GM23338 (cell line): ENCODE data around the gene SCFD2. TPM values are rescaled to one million over a fixed set of nuclear protein-coding genes. Genes with fewer than 3 reads are reported as not detected.

Source experiments
- ATAC-seq: fragments of 200-7000 bp; cut with Tn5 transposase; 3 replicates; pipeline ENCODE4 v1.9.1; 2020
- DNase-seq: peaks from one replicate; pipeline ENCODE4 v3.0.0-alpha.2; 2015; ENCODE audit warnings: low spot score
- H2AFZ ChIP-seq: fragments of 200-600 bp; sonication (generic); 2 replicates; pipeline ENCODE4 v1.8.0; 2016; ENCODE audit warnings: antibody characterized with exemption, mild to moderate bottlenecking, moderate library complexity
- H3F3A ChIP-seq: fragments of 200-600 bp; sonication (generic); replicated peaks from 2 replicates; pipeline ENCODE4 v1.8.0; 2017; ENCODE audit warnings: antibody characterized with exemption, mixed run types, low read depth
- H3K27ac ChIP-seq: fragments of 200-600 bp; sonication (generic); 2 replicates; pipeline ENCODE4 v1.6.1; 2016; ENCODE audit warnings: low read depth
- H3K27me3 ChIP-seq: fragments of 200-600 bp; sonication (generic); 2 replicates; pipeline ENCODE4 v1.8.0; 2016; ENCODE audit warnings: mild to moderate bottlenecking, mixed run types, moderate library complexity; ENCODE audit not compliant: insufficient read depth
- H3K36me3 ChIP-seq: fragments of 200-600 bp; sonication (generic); 2 replicates; pipeline ENCODE4 v1.8.0; 2016; ENCODE audit warnings: mild to moderate bottlenecking; ENCODE audit not compliant: insufficient read depth
- H3K4me1 ChIP-seq: fragments of 200-600 bp; sonication (generic); 2 replicates; pipeline ENCODE4 v1.8.0; 2016; ENCODE audit warnings: mild to moderate bottlenecking, moderate library complexity; ENCODE audit not compliant: insufficient read depth
- H3K4me2 ChIP-seq: fragments of 200-600 bp; sonication (generic); 2 replicates; pipeline ENCODE4 v1.7.1; 2017; ENCODE audit warnings: mixed run types
- H3K4me3 ChIP-seq: fragments of 200-600 bp; sonication (generic); 2 replicates; pipeline ENCODE4 v1.6.1; 2016; ENCODE audit warnings: mixed run types
- H3K79me2 ChIP-seq: fragments of 200-600 bp; sonication (generic); replicated peaks from 2 replicates; pipeline ENCODE4 v1.8.0; 2017; ENCODE audit warnings: mild to moderate bottlenecking; ENCODE audit not compliant: insufficient read depth
- H3K9me2 ChIP-seq: fragments of 200-600 bp; sonication (generic); 2 replicates; pipeline ENCODE4 v1.8.0; 2017; ENCODE audit not compliant: insufficient read depth
- H4K20me1 ChIP-seq: fragments of 200-600 bp; sonication (generic); replicated peaks from 2 replicates; pipeline ENCODE4 v1.8.0; 2017; ENCODE audit warnings: mild to moderate bottlenecking; ENCODE audit not compliant: insufficient read depth
- H3K27ac Mint-ChIP-seq: 2 replicates; pipeline ENCODE4 v1.8.0; 2020; ENCODE audit warnings: inconsistent platforms, mild to moderate bottlenecking, moderate library complexity, mixed read lengths
- H3K27me3 Mint-ChIP-seq: 3 replicates; pipeline ENCODE4 v1.8.0; 2022; ENCODE audit warnings: low read depth, mild to moderate bottlenecking, moderate library complexity, mixed read lengths, inconsistent platforms; ENCODE audit not compliant: insufficient read depth, poor library complexity
- H3K36me3 Mint-ChIP-seq: 3 replicates; pipeline ENCODE4 v1.8.0; 2021; ENCODE audit warnings: low read depth, mild to moderate bottlenecking, inconsistent platforms, moderate library complexity, mixed read lengths
- H3K4me1 Mint-ChIP-seq: 3 replicates; pipeline ENCODE4 v1.8.0; 2020; ENCODE audit warnings: mild to moderate bottlenecking, inconsistent platforms, mixed read lengths
- H3K4me3 Mint-ChIP-seq: 3 replicates; pipeline ENCODE4 v1.8.0; 2021; ENCODE audit warnings: moderate library complexity, mild to moderate bottlenecking, inconsistent platforms, mixed read lengths
- H3K9me3 Mint-ChIP-seq: 3 replicates; pipeline ENCODE4 v1.8.0; 2020; ENCODE audit warnings: moderate library complexity, mild to moderate bottlenecking, inconsistent platforms, mixed read lengths
- CREB1 ChIP-seq: fragments of 250-450 bp; sonication (Bioruptor Pico); IDR thresholded peaks from 2 replicates; pipeline ENCODE4 v1.5.0; 2020; ENCODE audit warnings: low read depth, mild to moderate bottlenecking, moderate library complexity
- EZH2 ChIP-seq: fragments of 200-600 bp; sonication (generic); IDR thresholded peaks from one replicate; pipeline ENCODE4 v1.8.0; 2017; ENCODE audit warnings: antibody characterized with exemption, mild to moderate bottlenecking, low read depth; ENCODE audit not compliant: unreplicated experiment
- EZH2phosphoT487 ChIP-seq: fragments of 200-600 bp; sonication (generic); IDR thresholded peaks from one replicate; pipeline ENCODE4 v1.8.1; 2018; ENCODE audit warnings: antibody characterized with exemption; ENCODE audit not compliant: unreplicated experiment
- JUNB ChIP-seq: IDR thresholded peaks from one replicate; pipeline ENCODE4 v1.6.1; 2016; ENCODE audit warnings: antibody characterized with exemption; ENCODE audit not compliant: unreplicated experiment
- NANOG ChIP-seq: IDR thresholded peaks from 2 replicates; pipeline ENCODE4 v1.6.1; 2016; ENCODE audit warnings: antibody characterized with exemption, borderline replicate concordance
- POLR2AphosphoS5 ChIP-seq: IDR thresholded peaks from 2 replicates; pipeline ENCODE4 v1.6.1; 2016; ENCODE audit warnings: antibody characterized with exemption, low read depth
- STAT1 ChIP-seq: IDR thresholded peaks from one replicate; pipeline ENCODE4 v1.6.1; 2016; ENCODE audit warnings: antibody characterized with exemption; ENCODE audit not compliant: unreplicated experiment
- ZNF114 ChIP-seq: fragments of 250-450 bp; sonication (Bioruptor Pico); IDR thresholded peaks from 2 replicates; pipeline ENCODE4 v1.5.0; 2020; ENCODE audit warnings: mild to moderate bottlenecking, moderate library complexity
- ZNF331 ChIP-seq: fragments of 250-450 bp; sonication (Bioruptor Pico); IDR thresholded peaks from 2 replicates; pipeline ENCODE4 v1.5.0; 2020; ENCODE audit warnings: low read depth, mild to moderate bottlenecking, moderate library complexity
- polyA plus RNA-seq: library from polyadenylated mRNA; unstranded; fragments of >200 nt; fragmentation: Nextera tagmentation; extraction: Ambion mirVana; gene quantifications from 2 replicates; pipeline ENCODE4 v1.2.1, GENCODE V29; 2016
- total RNA-seq: library from RNA; depleted of rRNA; stranded (reverse); fragments of >200 nt; shearing (Covaris generic); gene quantifications from 2 replicates; pipeline ENCODE4 v1.2.3, GENCODE V29; 2014
- TF ChIP-seq, protein P1 (sequence below): IDR thresholded peaks from 2 replicates; pipeline ENCODE4 v1.6.1; 2016; ENCODE audit warnings: antibody characterized with exemption
- TF ChIP-seq, protein P2 (sequence below), 2 experiments: fragments of 200-600 bp in 1 of 2; sonication (generic) in 1 of 2; conservative IDR thresholded peaks; 2 replicates each; pipeline versions ENCODE4 v1.5.1 to v1.6.1; 2016 to 2017; ENCODE audit warnings: antibody characterized with exemption in 2 of 2, low read depth in 2 of 2, mild to moderate bottlenecking in 2 of 2, moderate library complexity in 1 of 2
- TF ChIP-seq, protein P3 (sequence below): fragments of 250-450 bp; sonication (Bioruptor Pico); IDR thresholded peaks from 2 replicates; pipeline ENCODE4 v1.5.0; 2020; ENCODE audit warnings: mild to moderate bottlenecking, moderate library complexity
- TF ChIP-seq, protein P4 (sequence below): IDR thresholded peaks from one replicate; pipeline ENCODE4 v1.6.1; 2018; ENCODE audit warnings: antibody characterized with exemption; ENCODE audit not compliant: unreplicated experiment

Gene SCFD2
- total and polyA plus RNA-seq, 2 experiments from 2014 or later, result 5.7 to 17.5 TPM

DNA sequence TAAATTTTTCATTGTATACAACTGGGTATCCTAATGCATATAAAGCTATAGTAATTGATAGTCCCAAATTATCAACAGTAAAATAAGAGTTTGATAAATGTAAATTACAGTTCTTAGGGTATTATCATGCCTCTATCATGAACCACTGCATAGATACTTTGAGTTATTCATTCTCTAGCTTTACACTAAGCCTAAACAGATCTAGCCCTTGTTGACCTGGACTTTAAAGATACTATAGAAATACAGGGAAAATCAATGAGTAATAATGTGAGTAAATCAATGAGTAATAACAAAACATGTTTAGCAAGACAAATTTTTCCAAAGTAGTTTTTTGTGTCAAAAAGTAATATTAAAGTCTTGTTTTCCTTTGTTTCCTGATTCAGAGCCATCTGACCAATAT lies 228.4 kb downstream of the SCFD2 start:
- Histone ChIP-seq H3K9me2 (no peaks in the 10 kb centered on the region), H3K36me3 (no peaks in the 10 kb centered on the region), H3K4me1 (no peaks in the 10 kb centered on the region), H3F3A (no peaks in the 10 kb centered on the region), H3K79me2 (no peaks in the 10 kb centered on the region), H3K27me3 (no peaks in the 10 kb centered on the region), H2AFZ (no peak overlapping the region), H4K20me1 (no peaks in the 10 kb centered on the region), H3K4me3 (no peak overlapping the region), H3K4me2 (no peak overlapping the region), H3K27ac (no peak overlapping the region)
- TF ChIP-seq ZNF114 (CRISPR knock-in tag), result no peak
- TF ChIP-seq ZNF331 (CRISPR knock-in tag), result no peak
- TF ChIP-seq, protein P1, sequence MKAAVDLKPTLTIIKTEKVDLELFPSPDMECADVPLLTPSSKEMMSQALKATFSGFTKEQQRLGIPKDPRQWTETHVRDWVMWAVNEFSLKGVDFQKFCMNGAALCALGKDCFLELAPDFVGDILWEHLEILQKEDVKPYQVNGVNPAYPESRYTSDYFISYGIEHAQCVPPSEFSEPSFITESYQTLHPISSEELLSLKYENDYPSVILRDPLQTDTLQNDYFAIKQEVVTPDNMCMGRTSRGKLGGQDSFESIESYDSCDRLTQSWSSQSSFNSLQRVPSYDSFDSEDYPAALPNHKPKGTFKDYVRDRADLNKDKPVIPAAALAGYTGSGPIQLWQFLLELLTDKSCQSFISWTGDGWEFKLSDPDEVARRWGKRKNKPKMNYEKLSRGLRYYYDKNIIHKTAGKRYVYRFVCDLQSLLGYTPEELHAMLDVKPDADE, result no peak
- no peak for TF ChIP-seq EZH2
- TF ChIP-seq, protein P2, sequence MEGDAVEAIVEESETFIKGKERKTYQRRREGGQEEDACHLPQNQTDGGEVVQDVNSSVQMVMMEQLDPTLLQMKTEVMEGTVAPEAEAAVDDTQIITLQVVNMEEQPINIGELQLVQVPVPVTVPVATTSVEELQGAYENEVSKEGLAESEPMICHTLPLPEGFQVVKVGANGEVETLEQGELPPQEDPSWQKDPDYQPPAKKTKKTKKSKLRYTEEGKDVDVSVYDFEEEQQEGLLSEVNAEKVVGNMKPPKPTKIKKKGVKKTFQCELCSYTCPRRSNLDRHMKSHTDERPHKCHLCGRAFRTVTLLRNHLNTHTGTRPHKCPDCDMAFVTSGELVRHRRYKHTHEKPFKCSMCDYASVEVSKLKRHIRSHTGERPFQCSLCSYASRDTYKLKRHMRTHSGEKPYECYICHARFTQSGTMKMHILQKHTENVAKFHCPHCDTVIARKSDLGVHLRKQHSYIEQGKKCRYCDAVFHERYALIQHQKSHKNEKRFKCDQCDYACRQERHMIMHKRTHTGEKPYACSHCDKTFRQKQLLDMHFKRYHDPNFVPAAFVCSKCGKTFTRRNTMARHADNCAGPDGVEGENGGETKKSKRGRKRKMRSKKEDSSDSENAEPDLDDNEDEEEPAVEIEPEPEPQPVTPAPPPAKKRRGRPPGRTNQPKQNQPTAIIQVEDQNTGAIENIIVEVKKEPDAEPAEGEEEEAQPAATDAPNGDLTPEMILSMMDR (conservative IDR thresholded peaks at IDR 0.05; ENCODE audit: low read depth in 2 of 2), result no peak
- TF ChIP-seq POLR2AphosphoS5, result no peak
- TF ChIP-seq, protein P3, sequence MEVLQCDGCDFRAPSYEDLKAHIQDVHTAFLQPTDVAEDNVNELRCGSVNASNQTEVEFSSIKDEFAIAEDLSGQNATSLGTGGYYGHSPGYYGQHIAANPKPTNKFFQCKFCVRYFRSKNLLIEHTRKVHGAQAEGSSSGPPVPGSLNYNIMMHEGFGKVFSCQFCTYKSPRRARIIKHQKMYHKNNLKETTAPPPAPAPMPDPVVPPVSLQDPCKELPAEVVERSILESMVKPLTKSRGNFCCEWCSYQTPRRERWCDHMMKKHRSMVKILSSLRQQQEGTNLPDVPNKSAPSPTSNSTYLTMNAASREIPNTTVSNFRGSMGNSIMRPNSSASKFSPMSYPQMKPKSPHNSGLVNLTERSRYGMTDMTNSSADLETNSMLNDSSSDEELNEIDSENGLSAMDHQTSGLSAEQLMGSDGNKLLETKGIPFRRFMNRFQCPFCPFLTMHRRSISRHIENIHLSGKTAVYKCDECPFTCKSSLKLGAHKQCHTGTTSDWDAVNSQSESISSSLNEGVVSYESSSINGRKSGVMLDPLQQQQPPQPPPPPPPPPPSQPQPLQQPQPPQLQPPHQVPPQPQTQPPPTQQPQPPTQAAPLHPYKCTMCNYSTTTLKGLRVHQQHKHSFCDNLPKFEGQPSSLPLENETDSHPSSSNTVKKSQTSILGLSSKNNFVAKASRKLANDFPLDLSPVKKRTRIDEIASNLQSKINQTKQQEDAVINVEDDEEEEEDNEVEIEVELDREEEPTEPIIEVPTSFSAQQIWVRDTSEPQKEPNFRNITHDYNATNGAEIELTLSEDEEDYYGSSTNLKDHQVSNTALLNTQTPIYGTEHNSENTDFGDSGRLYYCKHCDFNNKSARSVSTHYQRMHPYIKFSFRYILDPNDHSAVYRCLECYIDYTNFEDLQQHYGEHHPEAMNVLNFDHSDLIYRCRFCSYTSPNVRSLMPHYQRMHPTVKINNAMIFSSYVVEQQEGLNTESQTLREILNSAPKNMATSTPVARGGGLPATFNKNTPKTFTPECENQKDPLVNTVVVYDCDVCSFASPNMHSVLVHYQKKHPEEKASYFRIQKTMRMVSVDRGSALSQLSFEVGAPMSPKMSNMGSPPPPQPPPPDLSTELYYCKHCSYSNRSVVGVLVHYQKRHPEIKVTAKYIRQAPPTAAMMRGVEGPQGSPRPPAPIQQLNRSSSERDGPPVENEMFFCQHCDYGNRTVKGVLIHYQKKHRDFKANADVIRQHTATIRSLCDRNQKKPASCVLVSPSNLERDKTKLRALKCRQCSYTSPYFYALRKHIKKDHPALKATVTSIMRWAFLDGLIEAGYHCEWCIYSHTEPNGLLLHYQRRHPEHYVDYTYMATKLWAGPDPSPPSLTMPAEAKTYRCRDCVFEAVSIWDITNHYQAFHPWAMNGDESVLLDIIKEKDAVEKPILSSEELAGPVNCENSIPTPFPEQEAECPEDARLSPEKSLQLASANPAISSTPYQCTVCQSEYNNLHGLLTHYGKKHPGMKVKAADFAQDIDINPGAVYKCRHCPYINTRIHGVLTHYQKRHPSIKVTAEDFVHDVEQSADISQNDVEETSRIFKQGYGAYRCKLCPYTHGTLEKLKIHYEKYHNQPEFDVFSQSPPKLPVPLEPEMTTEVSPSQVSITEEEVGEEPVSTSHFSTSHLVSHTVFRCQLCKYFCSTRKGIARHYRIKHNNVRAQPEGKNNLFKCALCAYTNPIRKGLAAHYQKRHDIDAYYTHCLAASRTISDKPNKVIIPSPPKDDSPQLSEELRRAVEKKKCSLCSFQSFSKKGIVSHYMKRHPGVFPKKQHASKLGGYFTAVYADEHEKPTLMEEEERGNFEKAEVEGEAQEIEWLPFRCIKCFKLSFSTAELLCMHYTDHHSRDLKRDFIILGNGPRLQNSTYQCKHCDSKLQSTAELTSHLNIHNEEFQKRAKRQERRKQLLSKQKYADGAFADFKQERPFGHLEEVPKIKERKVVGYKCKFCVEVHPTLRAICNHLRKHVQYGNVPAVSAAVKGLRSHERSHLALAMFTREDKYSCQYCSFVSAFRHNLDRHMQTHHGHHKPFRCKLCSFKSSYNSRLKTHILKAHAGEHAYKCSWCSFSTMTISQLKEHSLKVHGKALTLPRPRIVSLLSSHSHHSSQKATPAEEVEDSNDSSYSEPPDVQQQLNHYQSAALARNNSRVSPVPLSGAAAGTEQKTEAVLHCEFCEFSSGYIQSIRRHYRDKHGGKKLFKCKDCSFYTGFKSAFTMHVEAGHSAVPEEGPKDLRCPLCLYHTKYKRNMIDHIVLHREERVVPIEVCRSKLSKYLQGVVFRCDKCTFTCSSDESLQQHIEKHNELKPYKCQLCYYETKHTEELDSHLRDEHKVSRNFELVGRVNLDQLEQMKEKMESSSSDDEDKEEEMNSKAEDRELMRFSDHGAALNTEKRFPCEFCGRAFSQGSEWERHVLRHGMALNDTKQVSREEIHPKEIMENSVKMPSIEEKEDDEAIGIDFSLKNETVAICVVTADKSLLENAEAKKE (CRISPR knock-in tag), result no peak
- TF ChIP-seq EZH2phosphoT487, result no peak
- no peak for TF ChIP-seq STAT1
- no peak for TF ChIP-seq NANOG
- TF ChIP-seq, protein P4, sequence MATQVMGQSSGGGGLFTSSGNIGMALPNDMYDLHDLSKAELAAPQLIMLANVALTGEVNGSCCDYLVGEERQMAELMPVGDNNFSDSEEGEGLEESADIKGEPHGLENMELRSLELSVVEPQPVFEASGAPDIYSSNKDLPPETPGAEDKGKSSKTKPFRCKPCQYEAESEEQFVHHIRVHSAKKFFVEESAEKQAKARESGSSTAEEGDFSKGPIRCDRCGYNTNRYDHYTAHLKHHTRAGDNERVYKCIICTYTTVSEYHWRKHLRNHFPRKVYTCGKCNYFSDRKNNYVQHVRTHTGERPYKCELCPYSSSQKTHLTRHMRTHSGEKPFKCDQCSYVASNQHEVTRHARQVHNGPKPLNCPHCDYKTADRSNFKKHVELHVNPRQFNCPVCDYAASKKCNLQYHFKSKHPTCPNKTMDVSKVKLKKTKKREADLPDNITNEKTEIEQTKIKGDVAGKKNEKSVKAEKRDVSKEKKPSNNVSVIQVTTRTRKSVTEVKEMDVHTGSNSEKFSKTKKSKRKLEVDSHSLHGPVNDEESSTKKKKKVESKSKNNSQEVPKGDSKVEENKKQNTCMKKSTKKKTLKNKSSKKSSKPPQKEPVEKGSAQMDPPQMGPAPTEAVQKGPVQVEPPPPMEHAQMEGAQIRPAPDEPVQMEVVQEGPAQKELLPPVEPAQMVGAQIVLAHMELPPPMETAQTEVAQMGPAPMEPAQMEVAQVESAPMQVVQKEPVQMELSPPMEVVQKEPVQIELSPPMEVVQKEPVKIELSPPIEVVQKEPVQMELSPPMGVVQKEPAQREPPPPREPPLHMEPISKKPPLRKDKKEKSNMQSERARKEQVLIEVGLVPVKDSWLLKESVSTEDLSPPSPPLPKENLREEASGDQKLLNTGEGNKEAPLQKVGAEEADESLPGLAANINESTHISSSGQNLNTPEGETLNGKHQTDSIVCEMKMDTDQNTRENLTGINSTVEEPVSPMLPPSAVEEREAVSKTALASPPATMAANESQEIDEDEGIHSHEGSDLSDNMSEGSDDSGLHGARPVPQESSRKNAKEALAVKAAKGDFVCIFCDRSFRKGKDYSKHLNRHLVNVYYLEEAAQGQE, result no peak
- no peak for TF ChIP-seq CREB1 (CRISPR knock-in tag)
- TF ChIP-seq JUNB, result no peak
- no peaks in the 10 kb centered on the region for H3K27me3 Mint-ChIP-seq
- ATAC-seq, result no peak
- peaks cover 17% of the 10 kb centered on the region for H3K9me3 Mint-ChIP-seq
- DNase-seq, result no peak
- H3K36me3 Mint-ChIP-seq, result peaks cover 14% of the 10 kb centered on the region; the same call in 2 of the 3 replicates
- H3K4me1 Mint-ChIP-seq, result no peaks in the 10 kb centered on the region
- H3K4me3 Mint-ChIP-seq, result no peak overlapping the region
- H3K27ac Mint-ChIP-seq, result no peak overlapping the region
